Measurements from ENCODE around the gene SLC39A9.

DNA sequence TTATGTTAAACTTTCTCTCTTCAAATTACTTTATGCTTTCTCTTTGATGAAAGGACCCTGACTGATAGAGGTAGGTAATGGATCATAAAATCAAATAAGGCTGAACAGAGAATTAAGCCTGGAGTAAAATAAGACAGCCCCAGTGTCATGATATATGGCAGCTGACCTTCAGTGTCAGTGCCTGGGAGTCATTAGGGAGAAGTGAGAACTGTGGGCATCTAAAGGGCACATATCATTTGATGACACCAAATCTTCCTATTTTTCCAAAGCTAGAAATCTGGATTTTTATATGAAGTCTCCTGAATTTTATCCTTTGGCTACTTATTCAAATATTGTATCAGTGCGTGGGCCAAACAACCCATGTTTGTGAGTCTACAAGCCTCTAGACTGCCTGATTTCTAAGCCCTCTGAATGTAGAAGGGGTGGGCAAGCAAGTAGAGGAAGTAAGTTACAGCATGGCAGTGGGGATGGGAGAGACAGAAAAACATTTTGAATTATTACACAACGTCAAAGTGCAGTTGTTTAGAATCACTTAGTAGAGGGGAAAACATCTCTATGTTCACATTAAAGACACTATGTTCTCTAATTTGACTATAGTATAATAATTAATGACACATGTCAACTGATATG is 10.0 kb downstream of the SLC39A9 start:
- TF ChIP-seq, protein P1, sequence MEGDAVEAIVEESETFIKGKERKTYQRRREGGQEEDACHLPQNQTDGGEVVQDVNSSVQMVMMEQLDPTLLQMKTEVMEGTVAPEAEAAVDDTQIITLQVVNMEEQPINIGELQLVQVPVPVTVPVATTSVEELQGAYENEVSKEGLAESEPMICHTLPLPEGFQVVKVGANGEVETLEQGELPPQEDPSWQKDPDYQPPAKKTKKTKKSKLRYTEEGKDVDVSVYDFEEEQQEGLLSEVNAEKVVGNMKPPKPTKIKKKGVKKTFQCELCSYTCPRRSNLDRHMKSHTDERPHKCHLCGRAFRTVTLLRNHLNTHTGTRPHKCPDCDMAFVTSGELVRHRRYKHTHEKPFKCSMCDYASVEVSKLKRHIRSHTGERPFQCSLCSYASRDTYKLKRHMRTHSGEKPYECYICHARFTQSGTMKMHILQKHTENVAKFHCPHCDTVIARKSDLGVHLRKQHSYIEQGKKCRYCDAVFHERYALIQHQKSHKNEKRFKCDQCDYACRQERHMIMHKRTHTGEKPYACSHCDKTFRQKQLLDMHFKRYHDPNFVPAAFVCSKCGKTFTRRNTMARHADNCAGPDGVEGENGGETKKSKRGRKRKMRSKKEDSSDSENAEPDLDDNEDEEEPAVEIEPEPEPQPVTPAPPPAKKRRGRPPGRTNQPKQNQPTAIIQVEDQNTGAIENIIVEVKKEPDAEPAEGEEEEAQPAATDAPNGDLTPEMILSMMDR (IDR thresholded peaks at IDR 0.05 in 8 of 11, conservative IDR thresholded peaks at IDR 0.05 in 3 of 11) = no peak
- TF ChIP-seq POLR2A (IDR thresholded peaks at IDR 0.05) (no peak), POLR2AphosphoS5 (IDR thresholded peaks at IDR 0.05) (no peak)
